HG03196 (cell line): ENCODE measurements around the gene B4GALT1.
"Not testable (repeated sequence)": the region's sequence is repeated elsewhere in the genome, so short reads cannot be mapped to it uniquely, and the experiment has no call there.

Experiments used
- ATAC-seq: cut with Tn5 transposase; IDR thresholded peaks from one replicate; pipeline ENCODE4 v1.9.1; 2021; ENCODE audit not compliant: unreplicated experiment

Gene B4GALT1

GRCh38 chr9:33163433-33164137 is 3.6 kb downstream of the B4GALT1 start:
- ATAC-seq: no peak

- no peak for ATAC-seq
Measured at GRCh38 chr9:33162721-33163311, 4.3 kb downstream of the B4GALT1 start.

DNA sequence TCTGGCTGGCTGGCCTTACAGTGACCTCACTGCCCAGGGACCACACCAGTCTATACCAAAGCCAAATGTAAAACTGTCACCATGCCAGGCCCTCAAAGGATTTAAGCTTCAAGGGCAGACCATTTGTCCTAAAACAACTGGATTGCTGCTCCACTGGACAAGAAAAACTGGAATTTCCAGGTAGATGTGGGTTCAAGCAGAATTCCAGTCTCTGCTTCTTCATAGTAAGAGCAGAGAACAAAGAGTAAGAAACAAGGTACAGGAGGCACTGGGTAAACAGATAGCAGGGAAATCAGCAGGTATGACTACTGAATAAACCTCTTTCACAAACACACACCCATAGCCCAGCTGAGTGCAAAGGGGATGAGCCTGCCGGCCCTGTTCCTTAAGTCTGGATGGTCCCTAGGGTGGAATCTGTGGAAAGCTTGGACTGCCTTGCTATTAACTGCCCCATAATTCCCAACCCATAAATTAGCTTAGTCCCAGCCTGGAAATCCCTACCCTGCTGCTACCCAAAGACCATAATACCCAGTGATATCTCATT is 5.5 kb downstream of the B4GALT1 start:
- no peak for ATAC-seq

- ATAC-seq: no peak
Measured at GRCh38 chr9:33161011-33161588, 6.0 kb downstream of the B4GALT1 start.

GRCh38 chr9:33160446-33160845 is 6.7 kb downstream of the B4GALT1 start:
- not testable (repeated sequence) for ATAC-seq

GRCh38 chr9:33159777-33160127 is 7.4 kb downstream of the B4GALT1 start:
- peak; percentile 30 for ATAC-seq

DNA sequence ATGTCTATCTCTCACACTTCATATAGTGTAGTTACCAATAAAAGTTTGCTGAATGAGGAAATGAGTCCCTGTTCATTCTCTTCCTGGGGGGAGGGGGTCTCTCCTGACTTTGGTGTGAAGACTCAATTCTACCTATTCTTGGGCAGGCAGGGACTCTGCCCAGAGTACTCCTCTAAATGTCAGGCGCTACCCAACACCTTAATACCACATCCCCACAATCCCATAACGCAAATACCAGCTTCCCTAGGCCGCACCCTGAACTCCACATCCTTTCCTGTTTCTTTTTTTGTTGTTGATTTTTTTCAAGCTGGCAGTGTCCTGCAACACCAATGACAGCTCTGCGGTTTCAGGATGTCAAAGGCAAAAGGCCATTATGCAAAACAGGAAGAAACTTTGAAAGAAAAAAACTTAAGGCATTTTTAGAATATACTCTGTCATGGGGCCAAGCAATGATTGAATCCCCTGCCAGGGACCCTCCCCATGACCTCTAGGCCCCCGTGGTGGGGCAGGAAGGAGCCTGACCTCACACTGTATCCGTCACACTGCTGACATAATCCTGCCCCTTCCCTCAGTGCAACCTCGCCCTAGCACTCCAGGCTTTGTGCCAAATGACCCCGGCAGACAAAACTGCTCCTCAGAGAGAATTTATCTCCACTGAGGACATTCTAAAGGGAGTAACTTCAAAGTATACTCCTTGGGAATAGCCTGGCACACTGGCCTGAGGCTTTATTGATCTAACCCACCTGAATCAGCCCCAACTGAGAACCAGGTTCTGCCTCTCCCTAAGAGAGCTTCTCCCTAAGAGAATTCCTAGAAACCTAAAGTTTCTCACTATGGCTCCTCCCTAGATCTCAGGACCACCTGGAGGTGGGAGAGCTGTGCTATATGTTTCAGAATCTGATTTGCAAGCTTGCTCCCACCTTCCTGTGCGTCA is 8.0 kb downstream of the B4GALT1 start:
- peak; percentile 26 for ATAC-seq

DNA sequence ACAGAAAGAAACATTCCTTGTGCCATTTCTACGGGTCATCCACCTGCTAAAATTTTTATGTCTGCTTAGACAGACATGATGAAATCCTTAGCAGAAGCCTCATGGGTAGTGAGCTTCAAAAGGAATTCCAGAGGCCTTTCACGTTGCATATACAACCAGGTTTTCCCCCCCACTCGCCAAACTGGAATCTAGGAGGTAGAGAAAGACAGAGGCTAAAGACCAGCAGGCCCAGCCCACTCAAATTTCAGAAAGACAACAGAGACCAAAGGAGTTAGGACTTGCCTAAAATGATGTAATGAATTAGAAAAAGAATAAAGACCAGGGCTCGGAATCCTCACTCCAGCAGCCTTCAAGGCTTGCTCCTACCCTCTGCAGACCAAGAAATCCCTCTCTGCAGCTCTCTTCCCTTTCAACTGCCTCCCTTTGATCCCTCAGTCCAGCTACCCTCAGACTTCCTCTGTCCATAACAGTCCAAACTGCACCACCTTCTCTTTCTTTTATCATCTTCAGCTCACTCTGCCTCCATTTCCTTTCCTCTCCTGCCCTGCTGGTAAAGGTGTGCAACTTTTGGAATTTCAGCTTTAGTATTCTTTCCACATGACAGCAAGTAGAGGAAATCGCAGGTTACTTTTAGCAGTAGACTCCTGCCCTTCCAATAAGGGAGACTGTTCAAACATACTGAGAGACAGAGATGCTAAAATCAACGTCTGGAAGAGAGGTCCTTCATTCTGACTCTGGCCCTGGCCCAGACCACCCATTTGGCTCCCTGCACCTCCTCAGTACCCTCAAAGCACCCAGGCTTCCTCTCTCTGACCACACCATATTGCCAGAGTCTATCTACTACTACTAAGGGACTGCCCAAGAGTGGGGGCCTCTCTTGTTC is 8.9 kb downstream of the B4GALT1 start:
- ATAC-seq: peak; percentile 6

- ATAC-seq: no peak
Measured at GRCh38 chr9:33155393-33155792, 11.7 kb downstream of the B4GALT1 start.

DNA sequence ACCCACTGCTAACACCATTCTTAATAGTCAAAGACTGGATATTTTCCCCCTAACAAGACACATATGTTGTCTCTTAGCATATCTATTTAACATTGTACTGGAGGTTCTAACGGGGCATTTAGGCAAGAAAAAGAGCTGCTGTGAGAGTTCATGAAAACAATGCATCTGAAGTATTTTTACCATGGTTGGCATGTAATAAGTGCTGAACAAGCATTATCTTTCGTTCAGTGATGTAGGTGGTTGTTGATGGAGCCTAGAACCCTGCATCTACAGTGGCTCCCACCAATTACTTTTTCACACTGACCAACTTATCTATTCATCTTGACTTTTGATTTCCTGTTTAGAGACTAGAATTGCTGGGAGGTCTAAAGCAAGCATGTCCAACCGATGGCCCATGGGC is 12.8 kb downstream of the B4GALT1 start:
- ATAC-seq: no peak

GRCh38 chr9:33153666-33154065 is 13.5 kb downstream of the B4GALT1 start:
- no peak for ATAC-seq

DNA sequence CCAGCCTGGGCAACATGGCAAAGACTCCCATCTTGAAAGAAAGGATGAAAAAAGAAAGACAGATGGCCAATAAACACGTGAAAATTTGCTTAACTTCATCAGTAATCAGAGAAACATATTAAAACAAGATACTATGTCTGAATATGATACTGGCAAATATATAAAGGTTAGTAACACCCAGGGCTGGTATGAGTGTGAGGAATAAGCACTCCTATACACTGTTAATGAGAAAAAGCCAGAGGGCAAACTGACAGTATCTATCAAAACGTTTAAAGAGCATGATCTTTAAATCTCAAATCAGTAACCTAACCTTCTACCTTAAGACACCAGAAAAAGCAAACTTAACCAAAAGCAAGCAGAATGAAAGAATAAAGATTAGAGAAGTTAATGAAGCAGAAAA is 14.1 kb downstream of the B4GALT1 start:
- ATAC-seq: no peak

GRCh38 chr9:33151601-33152000 is 15.5 kb downstream of the B4GALT1 start:
- no peak for ATAC-seq

DNA sequence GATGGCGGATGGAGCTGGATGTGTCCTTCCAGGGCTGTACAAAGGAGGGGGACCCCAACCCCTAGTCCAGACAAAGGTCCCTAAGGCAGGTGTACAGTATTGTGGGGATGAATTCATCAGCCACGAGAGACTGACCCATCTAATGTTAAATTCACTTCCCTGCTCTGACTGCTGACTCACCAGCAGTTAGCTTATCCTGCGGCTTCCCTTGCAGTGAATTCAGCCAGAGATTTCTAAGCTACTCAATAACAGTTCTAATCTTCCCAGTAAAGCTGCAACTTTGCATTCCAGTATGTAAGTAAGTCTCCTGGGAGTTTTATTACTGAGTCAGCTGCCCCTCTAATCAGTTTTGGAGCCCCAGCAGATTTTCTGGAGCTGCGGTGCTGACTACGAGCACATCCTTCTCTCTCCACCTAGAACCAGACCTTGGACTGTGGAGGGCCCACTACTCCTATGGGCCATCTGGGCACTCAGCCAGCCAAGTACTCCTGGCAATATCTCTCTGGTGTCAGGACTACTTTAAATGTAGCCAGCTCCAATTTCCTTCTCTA is 16.1 kb downstream of the B4GALT1 start:
- no peak for ATAC-seq

GRCh38 chr9:33148367-33149014 is 18.6 kb downstream of the B4GALT1 start:
- ATAC-seq: no peak

- no peak for ATAC-seq
Measured at GRCh38 chr9:33147416-33148169, 19.5 kb downstream of the B4GALT1 start.

DNA sequence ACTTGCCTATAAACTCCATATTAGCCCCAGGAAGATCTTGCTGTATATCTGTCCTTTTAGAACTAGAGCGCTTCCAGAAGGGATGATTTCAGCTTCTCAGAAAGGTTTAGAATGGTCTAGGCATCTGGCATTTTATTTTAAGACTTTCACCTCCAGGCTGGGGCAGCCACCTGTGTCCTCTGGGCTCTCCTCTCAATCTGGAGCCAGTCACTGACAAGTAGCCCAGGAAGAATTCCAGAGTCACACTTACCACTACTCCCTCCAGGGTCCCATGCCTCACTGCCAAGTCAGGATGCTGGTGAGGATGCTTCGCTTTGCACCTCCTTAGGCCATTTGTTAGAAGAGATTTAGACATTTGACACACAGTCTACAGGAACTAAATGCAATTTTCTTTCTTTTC is 20.8 kb downstream of the B4GALT1 start:
- no peak for ATAC-seq

DNA sequence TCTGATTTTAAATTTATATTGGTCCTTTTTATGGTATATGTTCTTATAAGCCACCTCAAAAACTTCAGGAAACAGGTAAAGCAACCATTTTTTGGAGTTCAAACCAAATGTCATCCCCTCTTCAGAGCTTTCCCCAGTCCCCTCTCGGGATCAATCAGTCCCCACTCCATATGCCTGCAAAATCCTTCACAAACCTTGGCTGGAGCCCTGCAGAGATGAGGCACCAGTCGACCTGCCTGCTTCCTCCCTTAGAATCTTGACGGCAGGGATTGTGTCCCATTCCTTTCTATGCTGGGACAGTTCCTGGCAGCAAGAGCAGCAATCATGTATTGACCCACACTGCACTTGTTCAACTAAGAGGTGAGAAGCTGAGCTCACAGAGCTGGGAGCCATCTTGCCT is 22.6 kb downstream of the B4GALT1 start:
- no peak for ATAC-seq

DNA sequence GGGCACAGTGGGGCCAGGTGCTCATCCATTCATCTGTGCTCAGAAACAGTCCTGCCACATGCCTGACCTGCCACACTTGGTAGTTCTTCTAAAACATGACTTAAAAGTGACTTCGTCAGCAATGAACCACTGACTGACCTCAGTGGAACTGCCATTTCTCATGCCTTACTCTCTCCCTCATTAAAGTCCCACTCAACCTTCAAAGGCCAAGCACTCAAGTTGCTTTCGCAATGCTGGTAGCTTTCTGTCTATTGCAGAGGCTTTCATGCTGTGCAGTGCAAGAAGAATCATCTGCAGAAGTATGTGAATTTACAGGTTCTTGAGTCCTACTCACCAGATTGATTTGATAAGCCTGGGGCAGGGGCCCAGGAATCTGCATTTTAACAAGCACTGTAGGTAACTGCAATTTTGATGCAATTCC is 23.9 kb downstream of the B4GALT1 start:
- ATAC-seq: no peak
